ENCODE measurements around the gene FUZ.

FUZ gene

GRCh38 chr19:49837009-49837310, 23.9 kb upstream of the FUZ start:
- Histone ChIP-seq H3K36me3 (replicated peaks) (peaks cover 62% of the 10 kb centered on the region), H3K27me3 (replicated peaks) (no peaks in the 10 kb centered on the region), H3K4me3 (ENCODE audit: low read depth, low read length) (no peak overlapping the region), H3K27ac (no peak overlapping the region)
- TF ChIP-seq CTCF (IDR thresholded peaks at IDR 0.05; ENCODE audit: low read depth, low read length, missing control alignments): no peak
- DNase-seq: peak; percentile 81
- in situ Hi-C loops (cut with HindIII; ENCODE audit: low pct_ligation_motif_present, low sequenced_read_pairs): no loop called here

- DNase-seq: no peak
- peaks cover 66% of the 10 kb centered on the region for H3K36me3 ChIP-seq (replicated peaks)
- in situ Hi-C loops (cut with HindIII; ENCODE audit: low pct_ligation_motif_present, low sequenced_read_pairs): no loop called here
Observed at GRCh38 chr19:49836176-49837008, 23.3 kb upstream of the FUZ start.

GRCh38 chr19:49835562-49835961, 22.5 kb upstream of the FUZ start:
- Histone ChIP-seq H3K27ac (no peak overlapping the region), H3K4me3 (ENCODE audit: low read depth, low read length) (no peak overlapping the region), H3K27me3 (replicated peaks) (no peaks in the 10 kb centered on the region), H3K36me3 (replicated peaks) (peaks cover 68% of the 10 kb centered on the region)
- DNase-seq: no peak
- TF ChIP-seq CTCF (IDR thresholded peaks at IDR 0.05; ENCODE audit: low read depth, low read length, missing control alignments): no peak
- in situ Hi-C loops (cut with HindIII; ENCODE audit: low pct_ligation_motif_present, low sequenced_read_pairs): no loop called here

More at GRCh38 chr19:49836176-49837008, 23.3 kb upstream of the FUZ start:
- Histone ChIP-seq H3K4me3 (ENCODE audit: low read depth, low read length) (no peak overlapping the region), H3K27me3 (replicated peaks) (no peaks in the 10 kb centered on the region), H3K27ac (no peak overlapping the region)
- no peak for TF ChIP-seq CTCF (IDR thresholded peaks at IDR 0.05; ENCODE audit: low read depth, low read length, missing control alignments)

GRCh38 chr19:49833599-49833998, 20.5 kb upstream of the FUZ start:
- in situ Hi-C loops (cut with HindIII; ENCODE audit: low pct_ligation_motif_present, low sequenced_read_pairs): no loop called here
- Histone ChIP-seq H3K36me3 (replicated peaks) (peaks cover 64% of the 10 kb centered on the region), H3K4me3 (ENCODE audit: low read depth, low read length) (no peak overlapping the region), H3K27ac (no peak overlapping the region), H3K27me3 (replicated peaks) (no peaks in the 10 kb centered on the region)
- DNase-seq: no peak
- no peak for TF ChIP-seq CTCF (IDR thresholded peaks at IDR 0.05; ENCODE audit: low read depth, low read length, missing control alignments)

- H3K27ac ChIP-seq: no peak overlapping the region
- no peak overlapping the region for H3K4me3 ChIP-seq (ENCODE audit: low read depth, low read length)
- in situ Hi-C loops (cut with HindIII; ENCODE audit: low pct_ligation_motif_present, low sequenced_read_pairs): no loop called here
- H3K27me3 ChIP-seq (replicated peaks): no peaks in the 10 kb centered on the region
- no peak for TF ChIP-seq CTCF (IDR thresholded peaks at IDR 0.05; ENCODE audit: low read depth, low read length, missing control alignments)
- peaks cover 56% of the 10 kb centered on the region for H3K36me3 ChIP-seq (replicated peaks)
- no peak for DNase-seq
Observed at GRCh38 chr19:49832556-49832955, 19.5 kb upstream of the FUZ start.

GRCh38 chr19:49831592-49831991, 18.5 kb upstream of the FUZ start:
- no peak overlapping the region for H3K4me3 ChIP-seq (ENCODE audit: low read depth, low read length)
- H3K36me3 ChIP-seq (replicated peaks): peaks cover 52% of the 10 kb centered on the region
- H3K27ac ChIP-seq: no peak overlapping the region
- no peak for DNase-seq
- no peaks in the 10 kb centered on the region for H3K27me3 ChIP-seq (replicated peaks)
- no peak for TF ChIP-seq CTCF (IDR thresholded peaks at IDR 0.05; ENCODE audit: low read depth, low read length, missing control alignments)
- in situ Hi-C loops (cut with HindIII; ENCODE audit: low pct_ligation_motif_present, low sequenced_read_pairs): no loop called here
